HEK293 (cell line): ENCODE measurements around the gene FOXP4.
A peak's percentile ranks its signal among the peaks of the same experiment; 100 is the strongest.

ENCODE experiments used
- CTCF ChIA-PET: fragments of 350-600 bp; formaldehyde crosslinking; extraction: SDS; loops from one replicate; lab custom pipeline; 2021; ENCODE audit warnings: antibody characterized with exemption; lab: Yijun Ruan, JAX
- POLR2A ChIA-PET: fragments of 300-600 bp; formaldehyde crosslinking; extraction: SDS; loops from one replicate; lab custom pipeline; 2020; ENCODE audit warnings: antibody characterized with exemption, inconsistent platforms; lab: Yijun Ruan, JAX
- H3K27ac ChIP-seq: fragments of 200-500 bp; sonication (Bioruptor generic); 2 replicates; pipeline ENCODE4 v1.5.1; 2014; ENCODE audit warnings: low read depth, low read length, control low read depth, inconsistent platforms; ENCODE audit errors: extremely low read depth
- H3K36me3 ChIP-seq, 2 experiments: fragments of 200-500 bp in 1 of 2; sonication (Bioruptor generic) in 1 of 2; 1 replicate in 1 of 2; 2 replicates in 1 of 2; pipeline ENCODE4 v1.5.1; 2014 to 2017; ENCODE audit warnings: inconsistent platforms in 2 of 2, low read length in 2 of 2; ENCODE audit not compliant: control insufficient read depth in 2 of 2, insufficient read depth in 1 of 2
- H3K4me1 ChIP-seq: fragments of 200-500 bp; sonication (Bioruptor generic); 2 replicates; pipeline ENCODE4 v1.5.1; 2014; ENCODE audit warnings: mild to moderate bottlenecking, low read length, inconsistent platforms; ENCODE audit not compliant: control insufficient read depth, insufficient read depth
- H3K4me3 ChIP-seq: 2 replicates; pipeline ENCODE4 v1.5.1; 2011; ENCODE audit warnings: low read depth, mild to moderate bottlenecking, control low read depth, low read length, moderate library complexity
- H3K9me3 ChIP-seq: fragments of 200-500 bp; sonication (Bioruptor generic); 2 replicates; pipeline ENCODE4 v1.5.1; 2014; ENCODE audit warnings: low read depth, low read length, inconsistent platforms; ENCODE audit not compliant: control insufficient read depth, insufficient read depth
- AEBP2 ChIP-seq: fragments of 450-650 bp; formaldehyde crosslinking; IDR thresholded peaks from 2 replicates; pipeline ENCODE4 v1.5.1; 2016; ENCODE audit warnings: missing biosample characterization, missing genetic modification characterization, borderline replicate concordance
- EGR2 ChIP-seq: fragments of 450-650 bp; formaldehyde crosslinking; IDR thresholded peaks from 2 replicates; pipeline ENCODE4 v1.5.1; 2016; ENCODE audit warnings: low read depth, missing biosample characterization, missing genetic modification characterization
- ELK4 ChIP-seq: IDR thresholded peaks from 2 replicates; pipeline ENCODE4 v1.6.1; 2011; ENCODE audit warnings: mild to moderate bottlenecking, low read depth, low read length, borderline replicate concordance
- GLIS1 ChIP-seq: fragments of 450-650 bp; formaldehyde crosslinking; IDR thresholded peaks from 2 replicates; pipeline ENCODE4 v1.5.1; 2016; ENCODE audit warnings: missing biosample characterization, missing genetic modification characterization
- GLIS2 ChIP-seq: fragments of 450-650 bp; formaldehyde crosslinking; IDR thresholded peaks from 2 replicates; pipeline ENCODE4 v1.5.1; 2016; ENCODE audit warnings: missing biosample characterization, missing genetic modification characterization
- KLF1 ChIP-seq: fragments of 450-650 bp; formaldehyde crosslinking; IDR thresholded peaks from 2 replicates; pipeline ENCODE4 v1.5.1; 2016; ENCODE audit warnings: missing biosample characterization, missing genetic modification characterization
- KLF10 ChIP-seq: fragments of 450-650 bp; IDR thresholded peaks from 2 replicates; pipeline ENCODE4 v1.5.1; 2018; ENCODE audit warnings: missing biosample characterization, mild to moderate bottlenecking, missing genetic modification characterization
- KLF8 ChIP-seq: fragments of 450-650 bp; formaldehyde crosslinking; IDR thresholded peaks from 2 replicates; pipeline ENCODE4 v1.5.1; 2016; ENCODE audit warnings: missing biosample characterization, missing genetic modification characterization
- REST ChIP-seq: fragments of 450-650 bp; formaldehyde crosslinking; IDR thresholded peaks from 2 replicates; pipeline ENCODE4 v1.5.1; 2016; ENCODE audit warnings: missing biosample characterization, missing genetic modification characterization
- SP7 ChIP-seq: fragments of 450-650 bp; formaldehyde crosslinking; IDR thresholded peaks from 2 replicates; pipeline ENCODE4 v1.5.1; 2016; ENCODE audit warnings: missing biosample characterization, missing genetic modification characterization
- TRIM28 ChIP-seq: IDR thresholded peaks from 2 replicates; pipeline ENCODE4 v1.6.1; 2011; ENCODE audit warnings: low read length, control low read depth, borderline replicate concordance
- ZBTB1 ChIP-seq: fragments of 450-650 bp; formaldehyde crosslinking; IDR thresholded peaks from 2 replicates; pipeline ENCODE4 v1.5.1; 2016; ENCODE audit warnings: missing biosample characterization, missing genetic modification characterization
- ZBTB10 ChIP-seq: fragments of 450-650 bp; formaldehyde crosslinking; IDR thresholded peaks from 2 replicates; pipeline ENCODE4 v1.5.1; 2016; ENCODE audit warnings: missing biosample characterization, missing genetic modification characterization
- ZNF10 ChIP-seq: fragments of 450-650 bp; formaldehyde crosslinking; IDR thresholded peaks from 2 replicates; pipeline ENCODE4 v1.5.1; 2017; ENCODE audit warnings: missing biosample characterization, missing genetic modification characterization
- ZNF121 ChIP-seq: fragments of 450-650 bp; formaldehyde crosslinking; IDR thresholded peaks from 2 replicates; pipeline ENCODE4 v1.5.1; 2016; ENCODE audit warnings: missing biosample characterization, missing genetic modification characterization
- ZNF133 ChIP-seq: fragments of 450-650 bp; formaldehyde crosslinking; IDR thresholded peaks from 2 replicates; pipeline ENCODE4 v1.5.1; 2016; ENCODE audit warnings: missing biosample characterization, missing genetic modification characterization
- ZNF16 ChIP-seq: fragments of 450-650 bp; formaldehyde crosslinking; IDR thresholded peaks from 2 replicates; pipeline ENCODE4 v1.5.1; 2016; ENCODE audit warnings: low read depth, missing biosample characterization, missing genetic modification characterization
- ZNF350 ChIP-seq: fragments of 450-650 bp; formaldehyde crosslinking; IDR thresholded peaks from 2 replicates; pipeline ENCODE4 v1.5.0; 2017; ENCODE audit warnings: missing biosample characterization, mild to moderate bottlenecking, missing genetic modification characterization
- ZNF366 ChIP-seq: fragments of 450-650 bp; formaldehyde crosslinking; conservative IDR thresholded peaks from 2 replicates; pipeline ENCODE4 v1.5.1; 2016; ENCODE audit warnings: missing biosample characterization, missing genetic modification characterization
- ZNF488 ChIP-seq: fragments of 450-650 bp; formaldehyde crosslinking; IDR thresholded peaks from 2 replicates; pipeline ENCODE4 v1.5.1; 2016; ENCODE audit warnings: missing biosample characterization, missing genetic modification characterization
- ZNF513 ChIP-seq: fragments of 450-650 bp; IDR thresholded peaks from 2 replicates; pipeline ENCODE4 v1.5.1; 2018; ENCODE audit warnings: missing biosample characterization, missing genetic modification characterization
- ZNF530 ChIP-seq: fragments of 450-650 bp; formaldehyde crosslinking; IDR thresholded peaks from 2 replicates; pipeline ENCODE4 v1.5.1; 2016; ENCODE audit warnings: low read depth, missing biosample characterization, missing genetic modification characterization
- ZNF580 ChIP-seq: fragments of 450-650 bp; formaldehyde crosslinking; IDR thresholded peaks from 2 replicates; pipeline ENCODE4 v1.5.1; 2016; ENCODE audit warnings: missing biosample characterization, missing genetic modification characterization
- ZNF837 ChIP-seq: fragments of 450-650 bp; formaldehyde crosslinking; IDR thresholded peaks from 2 replicates; pipeline ENCODE4 v1.5.1; 2016; ENCODE audit warnings: missing biosample characterization, missing genetic modification characterization
- ZSCAN16 ChIP-seq: fragments of 450-650 bp; formaldehyde crosslinking; IDR thresholded peaks from 2 replicates; pipeline ENCODE4 v1.5.1; 2016; ENCODE audit warnings: missing biosample characterization, missing genetic modification characterization

The FOXP4 gene

GRCh38 chr6:41584668-41585205 is 38.6 kb downstream of the FOXP4 start (continued):
- TF ChIP-seq REST (tag by site-specific recombination) (no peak), ZNF513 (tag by site-specific recombination) (no peak), GLIS1 (0 out of 2 replicates have a peak, but pooled peaks have one; percentile 10), ZNF580 (tag by site-specific recombination) (no peak), ZNF133 (no peak), ZNF350 (tag by site-specific recombination) (no peak), AEBP2 (tag by site-specific recombination) (no peak), ZNF530 (no peak), KLF10 (tag by site-specific recombination) (no peak), ZNF488 (tag by site-specific recombination) (no peak), ZNF121 (tag by site-specific recombination) (no peak), GLIS2 (tag by site-specific recombination) (peak; percentile 12; the same call in 1 of the 2 replicates), ZNF366 (no peak), KLF8 (tag by site-specific recombination) (no peak)

- H3K4me1 ChIP-seq = no peaks in the 10 kb centered on the region
- no peaks in the 10 kb centered on the region for H3K9me3 ChIP-seq
- ChIA-PET POLR2A (no interaction called here), CTCF (interaction anchor here (0.6 to 7.5 kb wide), 5 partner anchors 17 to 218 kb away, joined by 3 to 40 read pairs (median 7); no protein-coding TSS in a partner anchor)
- peaks cover 7 to 69% of the 10 kb centered on the region in 2 experiments; a peak in 2 of 3 replicates for H3K36me3 ChIP-seq
- no peak overlapping the region for H3K27ac ChIP-seq
- no peak overlapping the region for H3K4me3 ChIP-seq
- TF ChIP-seq ELK4 = no peak
- TF ChIP-seq SP7 (tag by site-specific recombination) = no peak
- TF ChIP-seq ZNF837 (tag by site-specific recombination) = no peak
- no peak for TF ChIP-seq ZBTB1 (tag by site-specific recombination)
- TF ChIP-seq KLF1 (tag by site-specific recombination) = no peak
- TF ChIP-seq EGR2 (tag by site-specific recombination) = no peak
- TF ChIP-seq ZNF16 (tag by site-specific recombination) = no peak
- TF ChIP-seq ZNF10 (tag by site-specific recombination) = no peak
- TF ChIP-seq TRIM28 = no peak
- TF ChIP-seq ZBTB10 (tag by site-specific recombination) = no peak
- TF ChIP-seq ZNF133 = no peak
- no peak for TF ChIP-seq ZSCAN16 (tag by site-specific recombination)
These were observed 39.4 kb downstream of the FOXP4 start for GRCh38 chr6:41585605-41586004.
